Endothelial cell of hepatic sinusoid (primary cell): Measurements from ENCODE around the gene SMG6.
"Not testable (repeated sequence)": the region's sequence is repeated elsewhere in the genome, so short reads cannot be mapped to it uniquely, and the experiment has no call there.

Experiments used
- in situ Hi-C: cut with HindIII; loops from 2 replicates; pipeline ENCODE4 v1.10.0; 2017; ENCODE audit warnings: low sequenced_read_pairs

Gene SMG6

DNA sequence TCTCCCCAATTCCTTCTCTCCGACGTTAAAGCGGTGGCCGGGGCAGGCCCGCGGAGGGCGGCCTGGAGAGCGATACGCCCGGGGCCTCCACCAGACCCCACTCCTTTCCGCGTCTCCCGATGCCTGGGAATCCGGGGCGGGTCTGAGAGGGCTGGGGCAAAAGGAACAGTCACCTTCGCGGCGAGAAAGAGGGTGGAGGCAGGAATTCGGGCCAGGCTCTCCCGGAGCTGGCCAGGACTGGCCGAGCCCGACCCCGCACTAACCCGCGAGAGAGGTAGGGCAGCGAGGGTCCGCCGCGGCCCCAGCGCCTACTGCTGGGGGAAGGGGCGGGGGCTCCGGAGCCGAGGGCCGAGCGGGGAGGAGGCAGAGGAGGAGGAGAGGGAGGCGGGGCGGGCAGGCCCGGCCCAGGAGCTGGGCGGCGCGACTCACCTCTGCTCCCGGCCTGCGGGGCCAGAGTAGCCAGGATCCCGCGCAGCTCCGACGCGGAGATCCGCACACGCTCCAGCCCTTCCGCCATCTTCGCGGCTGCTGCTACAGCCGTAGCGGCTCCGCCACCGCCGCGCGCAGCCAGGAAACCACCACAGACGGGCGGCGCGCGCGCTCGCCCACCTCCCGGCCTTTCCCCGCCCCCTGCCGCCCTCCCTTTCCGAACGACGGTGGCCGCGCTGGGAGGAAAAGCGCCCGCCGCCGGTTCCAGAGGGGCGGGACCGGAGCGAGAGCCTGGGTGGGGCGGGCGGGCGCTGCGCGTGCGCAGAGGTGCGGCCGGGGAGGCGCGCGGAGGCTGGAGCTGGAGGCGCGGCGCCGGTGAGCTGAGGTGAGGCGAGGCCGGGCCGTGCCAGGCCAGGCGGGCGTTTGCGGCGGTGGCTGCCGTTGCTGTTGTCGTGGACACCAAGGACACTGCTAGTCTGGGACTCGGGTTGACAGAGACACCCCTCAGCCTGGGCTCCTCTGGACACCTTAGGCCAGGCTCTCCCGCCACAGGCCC lies at the start of gene SMG6, which contains the start of gene SRR:
SMG6 (minus strand) TSS at position 582 of the 985 bp plus-strand sequence; CDS start at position 517, 65 bp downstream.
SRR (plus strand) TSS at position 747 of the 985 bp plus-strand sequence. CDS start 11,611 bp downstream, outside the sequence.
- in situ Hi-C loops = no loop called here

DNA sequence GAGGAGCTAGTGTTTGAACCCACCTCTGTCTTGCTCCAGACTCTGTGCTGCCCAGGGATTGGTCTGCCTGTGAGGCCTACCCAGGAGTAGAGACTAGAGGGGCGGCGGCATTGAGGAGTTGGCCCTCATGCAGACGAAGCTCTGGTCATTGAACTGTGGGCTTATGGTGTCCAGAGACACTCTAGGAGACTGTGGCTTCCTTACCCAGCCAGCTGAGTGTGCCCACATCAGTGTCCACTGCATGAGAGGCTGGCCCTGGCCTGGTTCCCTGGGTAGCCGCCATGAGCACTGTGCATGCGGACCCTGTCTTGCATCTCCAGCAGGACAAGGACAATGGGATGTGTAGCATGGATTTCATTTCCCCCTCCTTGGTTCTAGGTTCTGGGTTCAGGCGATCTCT lies 47.7 kb upstream of the SMG6 start:
- in situ Hi-C loops = no loop called here

DNA sequence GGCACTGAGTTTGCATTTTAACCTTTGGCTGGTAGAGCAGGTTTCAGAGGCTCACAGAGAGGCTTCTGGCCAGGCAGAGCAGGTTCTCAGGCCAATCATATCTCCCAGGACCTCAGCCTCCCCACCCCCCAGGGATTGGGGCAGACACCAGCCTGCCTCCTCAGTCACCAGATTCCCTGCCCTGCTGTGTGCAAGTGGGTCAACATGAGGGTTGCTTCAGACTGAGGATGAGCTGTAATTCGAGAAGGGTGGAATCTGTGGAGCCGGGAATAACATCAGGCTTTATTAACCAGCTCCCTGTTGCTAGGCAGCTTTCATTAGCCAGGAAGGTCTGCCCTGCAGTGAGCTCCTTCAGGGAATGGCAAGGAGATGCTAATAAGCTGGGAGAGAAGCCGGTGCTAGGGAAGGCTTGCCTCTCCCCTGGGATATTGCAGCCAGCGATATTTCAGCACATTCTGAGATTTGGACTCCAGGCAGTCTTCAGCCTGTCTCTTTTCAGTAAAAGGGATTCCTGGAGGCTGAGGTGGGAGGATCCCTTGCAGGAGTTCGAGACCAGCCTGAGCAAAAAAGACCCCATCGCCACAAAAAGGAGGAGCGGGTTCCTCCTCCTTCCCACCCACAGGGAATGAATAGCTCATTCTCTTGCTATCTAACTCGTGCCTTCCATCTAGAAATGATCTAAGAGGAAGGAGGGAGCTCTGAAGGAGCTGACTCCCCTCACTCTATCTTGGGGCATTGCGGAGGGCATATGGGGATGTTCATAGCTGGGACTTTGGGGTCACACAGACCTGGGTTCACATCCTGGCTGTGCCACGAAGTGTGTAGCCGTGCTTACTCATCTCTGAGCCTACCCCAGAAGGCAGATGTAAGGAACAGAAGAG lies 44.5 kb upstream of the SMG6 start:
- in situ Hi-C loops = no loop called here

DNA sequence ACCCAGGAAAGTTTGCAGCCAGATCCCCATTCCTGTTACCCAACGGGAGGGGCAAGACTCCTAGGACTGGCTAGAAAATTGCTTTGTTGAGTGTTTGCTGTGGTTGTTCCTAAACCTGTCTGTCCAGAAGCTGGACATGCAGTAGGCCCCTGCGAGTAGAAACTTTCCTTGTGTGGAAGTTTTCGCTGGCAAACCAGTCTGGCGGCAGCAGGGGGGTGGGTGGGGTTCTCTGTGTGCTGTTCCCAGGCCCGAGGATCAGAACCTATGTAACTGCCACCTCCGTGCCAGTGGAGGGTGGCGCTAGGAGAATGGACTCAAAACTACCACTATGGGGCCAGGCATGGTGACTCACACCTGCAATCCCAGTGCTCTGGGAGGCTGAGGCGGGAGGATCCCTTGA lies 42.9 kb upstream of the SMG6 start:
- in situ Hi-C loops = no loop called here

DNA sequence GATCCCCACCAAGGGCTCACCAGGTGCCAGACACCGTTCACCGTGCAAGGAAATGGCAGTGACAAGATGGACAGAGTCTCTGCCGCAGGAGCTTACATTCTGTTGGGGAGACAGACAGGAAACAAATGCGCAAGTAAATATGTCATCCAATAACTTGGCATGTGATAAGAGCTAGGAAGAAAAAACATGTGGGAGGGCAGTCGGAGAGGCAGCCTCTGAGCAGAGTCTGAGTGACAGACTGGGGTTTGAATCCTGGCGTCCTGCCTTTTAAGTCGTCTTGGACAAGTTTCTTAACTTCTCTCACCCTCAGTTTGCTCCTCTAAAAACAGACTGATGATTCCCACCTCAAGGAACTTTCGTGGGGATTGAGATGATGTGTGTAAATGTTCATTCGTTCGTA lies 40.9 kb upstream of the SMG6 start:
- in situ Hi-C loops = no loop called here

DNA sequence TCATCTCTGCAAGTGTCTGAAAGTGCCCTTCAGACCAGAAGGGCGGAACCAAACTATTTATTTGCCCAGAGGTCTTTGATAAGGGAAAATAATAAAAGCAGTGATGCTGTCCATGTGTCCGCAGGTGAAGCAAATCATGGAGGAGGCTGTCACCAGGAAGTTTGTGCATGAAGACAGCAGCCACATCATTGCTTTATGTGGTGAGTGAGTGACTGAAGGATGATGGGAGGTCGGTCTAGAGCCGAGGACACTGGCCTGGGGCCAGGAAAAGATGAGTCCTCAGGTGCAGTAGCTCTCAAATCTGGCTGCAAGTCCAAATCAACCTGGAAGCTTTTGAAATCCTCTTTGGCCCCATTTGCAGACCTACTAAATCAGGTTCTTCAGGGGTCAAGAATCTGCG lies 39.8 kb upstream of the SMG6 start:
- in situ Hi-C loops = no loop called here

DNA sequence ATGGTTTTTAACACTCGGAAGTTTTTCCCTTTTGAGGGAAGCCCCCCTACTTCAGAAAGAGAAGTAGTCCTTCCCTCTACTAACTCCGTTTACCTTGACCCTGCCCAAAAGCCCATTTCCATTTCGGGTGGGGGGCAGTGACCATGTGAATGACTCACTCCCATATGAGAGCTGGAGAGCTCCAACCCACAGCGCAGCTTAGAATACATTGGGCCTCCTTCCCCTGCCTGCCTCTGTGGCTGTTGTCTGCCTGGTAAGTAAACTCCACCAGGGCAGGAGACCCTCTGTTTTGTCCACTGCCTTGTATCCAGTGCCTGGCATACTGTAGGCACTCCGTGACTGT lies 34.7 kb upstream of the SMG6 start:
- in situ Hi-C loops = no loop called here

DNA sequence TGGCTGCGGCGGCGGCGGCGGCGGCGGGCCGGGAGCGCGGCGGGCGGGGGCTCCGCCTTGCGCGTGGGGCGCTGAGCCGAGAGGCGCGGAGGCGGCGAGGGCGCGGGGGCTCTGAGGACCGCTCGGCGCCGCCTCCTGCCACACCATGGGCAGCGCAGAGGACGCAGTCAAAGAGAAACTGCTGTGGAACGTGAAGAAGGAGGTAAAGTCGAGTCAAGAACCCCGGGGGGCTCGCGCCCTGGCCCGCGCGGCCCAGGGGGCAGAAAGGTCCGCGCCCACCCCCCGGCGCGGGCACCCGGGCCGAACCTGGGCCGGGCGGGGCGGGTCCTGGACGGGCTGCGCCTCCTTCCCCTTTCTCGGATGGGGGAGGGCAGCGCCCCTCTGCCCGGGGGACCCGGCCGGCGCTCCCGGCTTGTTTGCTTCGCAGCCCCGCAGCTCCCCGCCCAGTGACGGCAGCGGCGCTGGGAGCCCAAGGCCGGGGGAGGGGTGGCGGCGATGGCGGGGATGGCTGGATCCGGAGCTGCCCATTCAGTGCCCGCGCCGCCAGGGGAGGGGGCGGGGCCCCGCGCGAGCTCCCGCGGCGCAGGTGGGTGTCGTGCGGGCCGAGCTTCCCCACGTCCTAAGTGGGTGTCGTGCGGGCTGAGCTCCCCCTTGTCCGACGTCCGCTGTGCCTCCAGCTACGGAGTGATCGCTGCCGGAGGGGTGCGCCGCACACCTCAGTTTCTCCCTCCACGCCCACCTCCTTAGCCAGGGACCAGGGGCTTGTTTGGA lies 34.1 kb upstream of the SMG6 start:
- in situ Hi-C loops = no loop called here

DNA sequence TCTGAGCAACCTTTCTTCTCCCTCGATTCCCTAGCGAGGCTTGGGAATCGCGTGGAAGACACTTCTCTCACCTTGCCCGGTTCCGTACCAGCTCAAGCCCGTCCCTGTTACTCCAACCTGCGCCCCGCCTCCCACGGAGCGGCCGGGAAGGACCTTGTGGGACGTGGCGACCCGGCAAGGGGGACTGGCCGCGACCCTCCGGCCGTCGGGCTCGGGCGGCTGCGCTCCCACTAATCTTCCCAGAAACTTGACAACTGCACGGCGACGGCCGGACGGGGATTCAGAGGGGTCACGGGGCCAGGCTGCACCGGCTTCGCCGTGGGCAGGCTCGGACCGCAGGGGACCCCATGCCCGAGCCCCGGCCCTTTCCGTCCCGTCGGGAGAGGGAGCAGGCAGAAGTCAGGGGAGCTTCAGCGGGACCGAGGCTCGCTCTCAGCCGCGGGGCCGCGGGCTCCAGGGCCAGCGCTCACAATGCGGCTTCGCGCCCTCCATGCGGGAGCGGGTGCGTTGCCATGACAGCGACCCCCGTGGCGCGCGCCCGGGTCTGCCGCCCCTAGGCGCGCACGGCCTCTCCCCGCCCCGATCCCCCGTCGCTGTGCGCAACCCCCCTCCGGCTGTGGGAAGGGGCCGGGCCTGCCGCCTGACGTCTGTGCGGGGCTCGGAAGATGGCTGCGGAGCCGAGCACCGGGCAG lies 33.4 kb upstream of the SMG6 start, which contains the start of gene SGSM2:
SGSM2 (plus strand) TSS at position 650 of the 692 bp plus-strand sequence. CDS start 188 bp downstream, outside the sequence.
- in situ Hi-C loops = no loop called here

DNA sequence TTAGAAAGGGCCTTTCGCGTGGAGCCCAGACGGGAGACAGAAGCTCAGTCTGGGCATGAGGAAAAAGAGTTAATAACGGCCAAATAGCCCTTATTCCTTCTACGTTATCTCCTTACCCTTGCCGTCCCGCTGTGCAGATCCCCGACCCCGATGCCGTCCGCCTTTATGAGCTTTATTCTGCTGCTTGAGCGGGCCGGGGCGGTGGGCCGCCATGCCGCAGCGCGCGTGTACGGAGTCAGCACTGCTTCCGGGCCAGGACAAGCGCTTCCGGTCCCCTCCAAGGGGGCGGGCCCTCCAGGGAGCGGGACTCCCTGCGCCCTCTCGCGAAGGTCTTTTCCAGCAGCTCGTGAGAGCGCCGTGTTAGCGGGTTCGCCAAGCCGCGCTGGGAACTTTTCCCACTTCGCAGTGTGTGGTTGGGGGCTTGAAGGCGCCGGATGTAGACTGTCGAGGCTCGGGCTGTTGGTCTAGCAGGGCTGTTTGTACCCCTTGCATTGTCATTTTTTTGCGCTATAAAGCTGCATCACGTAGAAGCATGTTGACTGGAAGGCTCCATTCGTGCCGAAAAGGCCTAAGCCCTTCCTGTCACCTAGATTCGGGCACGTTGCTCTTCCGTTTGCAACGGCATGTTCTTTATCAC lies 32.7 kb upstream of the SMG6 start, which contains the start of gene TSR1:
TSR1 (minus strand) TSS at position 243 of the 637 bp plus-strand sequence; CDS start at position 213, 30 bp downstream.
- in situ Hi-C loops = no loop called here

DNA sequence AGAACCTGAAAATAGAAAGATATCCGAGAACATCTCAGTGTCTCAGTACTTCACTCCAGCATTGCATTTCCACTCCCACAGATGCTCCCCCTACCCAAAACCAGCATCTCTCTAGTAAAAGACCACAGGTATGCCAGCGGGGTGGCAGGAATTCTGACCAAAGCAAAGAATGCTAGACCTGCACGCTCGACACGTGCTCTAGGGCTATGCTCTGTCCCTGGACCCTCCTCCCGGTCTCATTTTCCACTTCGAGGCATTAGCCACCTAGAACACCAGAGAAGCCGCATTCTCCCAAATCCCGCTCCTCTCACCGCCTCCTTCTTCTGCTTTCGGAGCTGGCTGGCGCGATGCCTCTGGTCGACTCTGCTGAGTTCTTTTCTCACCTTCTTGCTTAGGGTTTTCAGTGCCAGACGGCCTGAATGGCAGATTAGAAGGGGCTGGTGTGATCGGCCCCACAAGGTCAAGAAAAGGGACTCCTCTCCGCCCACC lies 32.2 kb upstream of the SMG6 start:
- in situ Hi-C loops = no loop called here

DNA sequence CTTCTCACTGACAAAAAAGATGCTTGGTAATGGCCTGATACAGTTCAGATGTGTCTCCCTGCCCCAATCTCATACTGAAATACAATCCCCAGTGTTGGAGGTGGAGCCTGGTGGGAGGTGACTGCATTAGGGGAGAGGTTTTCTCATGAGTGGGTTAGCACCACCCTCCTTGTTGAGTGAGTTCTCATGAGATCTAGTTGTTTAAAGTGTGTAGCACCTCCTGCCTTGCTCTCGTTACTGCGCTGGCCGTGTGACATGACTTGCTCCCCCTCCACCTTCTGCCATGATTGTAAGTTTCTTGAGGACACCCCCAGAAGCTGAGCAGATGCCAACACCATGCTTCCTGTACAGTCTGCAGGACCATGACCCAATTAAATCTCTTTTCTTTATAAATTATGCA lies 27.7 kb upstream of the SMG6 start:
- in situ Hi-C loops = no loop called here

DNA sequence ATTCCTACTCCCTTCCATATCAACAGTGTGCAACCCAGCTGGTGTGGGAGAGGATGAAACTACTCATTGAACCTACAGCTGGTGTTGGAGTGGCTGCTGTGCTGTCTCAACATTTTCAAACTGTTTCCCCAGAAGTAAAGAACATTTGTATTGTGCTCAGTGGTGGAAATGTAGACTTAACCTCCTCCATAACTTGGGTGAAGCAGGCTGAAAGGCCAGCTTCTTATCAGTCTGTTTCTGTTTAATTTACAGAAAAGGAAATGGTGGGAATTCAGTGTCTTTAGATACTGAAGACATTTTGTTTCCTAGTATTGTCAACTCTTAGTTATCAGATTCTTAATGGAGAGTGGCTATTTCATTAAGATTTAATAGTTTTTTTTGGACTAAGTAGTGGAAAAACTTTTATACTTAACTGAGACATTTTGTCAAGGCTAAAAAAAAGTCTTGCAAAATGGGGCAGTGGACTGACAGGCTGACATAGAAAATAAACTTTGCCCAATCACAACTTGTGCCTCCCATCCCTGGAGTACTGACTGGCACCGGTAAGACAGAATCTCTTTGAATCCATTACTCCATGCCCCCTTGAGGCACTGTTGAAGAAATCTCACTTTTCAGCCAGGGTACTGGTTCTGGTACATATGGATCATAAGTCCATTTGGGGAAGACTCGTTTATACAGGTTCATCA lies 20.2 kb upstream of the SMG6 start:
- in situ Hi-C loops = no loop called here

DNA sequence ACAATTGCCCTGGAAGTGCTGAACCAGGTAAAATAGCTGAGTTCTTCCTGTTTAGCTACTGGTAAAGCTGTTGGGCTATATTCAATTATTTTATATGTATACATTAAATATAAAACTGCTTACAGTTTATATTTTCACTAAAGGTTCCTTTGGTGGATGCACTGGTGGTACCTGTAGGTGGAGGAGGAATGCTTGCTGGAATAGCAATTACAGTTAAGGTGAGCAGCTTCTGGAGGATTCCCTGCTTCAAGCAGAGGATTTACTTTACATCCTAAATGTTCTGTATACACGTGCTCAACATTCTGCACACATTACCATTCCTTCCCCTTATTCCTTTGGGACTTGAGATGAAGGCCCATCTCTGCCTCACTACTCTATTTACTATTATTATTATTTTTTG lies 17.8 kb upstream of the SMG6 start:
- in situ Hi-C loops = no loop called here

DNA sequence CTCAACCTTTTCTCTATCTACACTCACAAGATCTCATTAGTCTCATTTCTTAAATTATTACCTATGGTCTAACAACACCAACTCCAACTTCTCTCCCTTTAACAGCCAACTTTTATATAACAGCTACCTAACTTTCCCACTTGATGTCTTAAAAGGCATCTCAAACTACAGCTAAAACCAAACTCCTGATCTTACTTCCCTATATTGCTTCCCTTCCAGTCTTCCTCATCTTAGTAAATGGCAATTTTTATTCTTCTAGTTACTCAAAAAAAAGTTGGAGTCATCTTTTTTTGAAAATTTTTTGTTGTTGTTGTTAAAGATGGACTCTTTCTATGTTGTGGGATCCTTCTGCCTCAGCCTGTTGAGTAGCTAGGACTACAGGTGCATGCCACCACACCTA lies 15.5 kb upstream of the SMG6 start:
- in situ Hi-C loops = no loop called here

DNA sequence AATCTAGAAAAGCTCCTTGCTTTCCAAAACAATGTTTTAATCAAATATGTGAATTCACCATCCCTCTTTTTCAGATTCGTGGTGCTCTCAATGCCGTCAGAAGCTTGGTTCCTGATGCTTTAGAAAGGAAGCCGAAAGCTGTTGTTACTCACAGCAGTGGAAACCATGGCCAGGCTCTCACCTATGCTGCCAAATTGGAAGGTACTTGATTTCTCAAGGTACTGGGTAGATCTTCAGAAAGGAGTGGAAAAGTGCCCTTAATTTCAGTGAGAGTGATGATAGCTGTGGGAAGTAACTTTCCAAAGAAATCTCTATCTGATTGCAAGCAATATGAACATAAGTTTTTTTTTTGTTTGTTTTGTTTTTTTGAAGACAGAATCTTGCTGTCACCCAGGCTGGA lies 14.2 kb upstream of the SMG6 start:
- in situ Hi-C loops = no loop called here

DNA sequence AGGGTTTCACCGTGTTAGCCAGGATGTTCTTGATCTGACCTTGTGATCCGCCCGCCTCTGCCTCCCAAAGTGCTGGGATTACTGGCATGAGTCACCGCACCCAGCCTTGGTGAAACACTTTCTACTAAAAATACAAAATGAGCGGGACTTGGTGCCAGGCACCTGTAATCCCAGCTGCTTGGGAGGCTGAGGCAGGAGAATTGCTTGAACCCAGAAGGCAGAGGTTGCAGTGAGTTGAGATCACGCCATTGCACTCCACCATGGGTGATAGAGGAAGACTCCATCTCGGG lies 13.3 kb upstream of the SMG6 start:
- in situ Hi-C loops = not testable (repeated sequence)

DNA sequence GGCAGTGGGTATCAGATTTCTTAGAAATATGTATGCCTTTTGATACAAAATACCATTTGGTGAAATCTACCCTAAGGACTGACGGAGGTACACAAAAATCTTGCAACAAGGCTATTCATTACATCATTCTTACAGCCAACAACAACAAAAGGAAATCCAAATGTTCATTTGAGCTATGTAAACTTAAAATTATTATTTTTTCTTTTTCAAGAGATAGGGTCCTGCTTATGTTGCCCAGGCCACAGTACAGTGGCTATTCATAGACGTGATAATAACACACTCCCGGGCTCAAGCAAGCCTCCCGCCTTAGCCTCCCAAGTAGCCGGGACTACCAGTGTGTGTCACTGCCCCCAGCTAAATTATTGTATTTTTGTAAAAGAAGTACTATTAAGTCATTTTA lies 9.2 kb upstream of the SMG6 start:
- in situ Hi-C loops = no loop called here
